HG03175 (cell line): Measurements from ENCODE around the gene CFAP74.

Source experiments
- ATAC-seq: cut with Tn5 transposase; IDR thresholded peaks from one replicate; pipeline ENCODE4 v1.9.1; 2021; ENCODE audit warnings: mild to moderate bottlenecking, moderate library complexity; ENCODE audit not compliant: unreplicated experiment

The CFAP74 gene

GRCh38 chr1:1956101-1956500, 47.5 kb downstream of the CFAP74 start:
- ATAC-seq, result no peak

DNA sequence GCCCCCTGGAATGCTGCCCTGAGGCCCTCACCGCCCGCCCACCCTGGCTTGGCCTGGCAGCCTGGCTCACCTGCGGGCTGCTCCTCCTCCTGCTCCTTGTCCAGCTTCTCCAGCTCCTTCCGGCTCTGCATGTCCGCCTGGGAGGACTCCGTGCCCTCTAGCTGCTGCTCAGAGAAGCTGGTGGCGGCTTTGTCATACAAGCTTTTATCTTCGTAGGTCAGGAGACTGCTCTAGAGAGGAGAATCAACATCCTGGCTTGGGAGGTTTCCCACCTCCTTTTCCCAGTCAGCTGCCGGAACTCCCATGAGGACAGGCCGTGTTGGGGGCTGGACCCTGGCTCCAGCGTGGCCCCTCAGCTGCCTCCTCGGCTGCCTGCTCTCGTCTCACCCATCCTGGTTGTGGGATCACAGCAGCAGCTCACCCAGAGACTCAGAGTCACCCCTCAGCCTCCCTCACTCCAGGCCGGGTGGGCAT, 47.9 kb downstream of the CFAP74 start:
- no peak for ATAC-seq

GRCh38 chr1:1954831-1955441, 48.6 kb downstream of the CFAP74 start:
- ATAC-seq, result no peak

DNA sequence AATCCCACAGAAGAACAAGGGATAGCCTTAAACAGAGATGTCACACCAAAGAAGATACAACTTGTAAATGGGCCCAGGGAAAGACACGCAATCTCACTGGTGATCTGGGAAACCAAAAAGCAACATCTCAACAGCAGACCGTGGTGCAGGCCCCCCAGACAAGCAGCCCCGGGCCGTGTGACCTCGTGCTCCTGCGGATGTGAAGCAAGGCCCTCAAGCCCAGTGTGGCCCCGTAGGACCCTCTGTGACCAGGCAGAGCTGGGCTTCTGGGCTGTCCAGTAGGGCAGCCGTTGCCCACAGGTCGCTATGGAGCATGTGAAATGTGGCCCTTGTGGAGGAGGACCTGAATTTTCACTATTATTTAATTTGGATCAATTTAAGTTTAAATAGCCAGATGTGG, 49.6 kb downstream of the CFAP74 start:
- no peak for ATAC-seq

- no peak for ATAC-seq
These were observed 52.6 kb downstream of the CFAP74 start for GRCh38 chr1:1950940-1951339.

GRCh38 chr1:1948783-1949182, 54.8 kb downstream of the CFAP74 start:
- ATAC-seq, result no peak

DNA sequence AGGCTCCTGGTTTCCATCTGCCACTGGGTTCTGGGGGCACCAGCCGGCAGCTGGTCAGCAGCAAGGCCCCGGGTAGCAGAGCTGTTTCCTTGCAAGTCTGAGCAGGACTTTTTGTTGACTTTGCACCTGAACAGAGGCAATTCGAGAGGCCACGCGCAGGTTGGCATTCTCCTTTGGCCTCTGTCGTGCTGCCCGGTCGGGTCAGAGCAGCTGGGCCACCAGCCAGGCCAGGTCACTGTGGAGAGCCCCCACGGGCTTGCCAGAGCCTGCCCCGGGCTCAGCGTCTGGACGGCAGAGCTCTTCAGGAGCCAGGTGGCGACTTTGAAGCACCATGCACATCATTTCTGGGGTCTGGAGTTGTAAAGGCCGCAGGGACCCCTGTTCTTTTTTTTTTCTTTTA, 56.1 kb downstream of the CFAP74 start:
- no peak for ATAC-seq

DNA sequence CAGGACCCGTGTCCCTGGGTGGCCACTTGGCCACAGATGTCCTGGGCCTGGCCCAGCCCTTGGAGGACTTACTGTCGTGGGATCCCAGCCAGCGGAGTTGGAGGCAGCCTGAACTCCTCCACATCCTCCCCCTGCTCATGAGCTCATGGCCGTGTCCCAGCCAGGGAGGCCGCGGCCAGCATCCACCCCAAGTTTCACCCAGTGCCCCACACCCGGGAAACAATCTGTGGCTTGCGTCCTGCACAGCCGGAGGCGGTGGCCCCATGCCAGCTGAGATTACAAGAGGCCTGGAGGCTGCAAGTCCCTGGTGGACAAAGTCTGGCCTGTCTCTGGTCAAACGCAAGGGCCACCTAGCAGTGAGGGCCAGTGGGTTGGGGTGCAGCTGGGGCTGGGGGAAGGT, 57.0 kb downstream of the CFAP74 start:
- no peak for ATAC-seq

- no peak for ATAC-seq
These were observed 57.7 kb downstream of the CFAP74 start for GRCh38 chr1:1945782-1946393.

- no peak for ATAC-seq
These were observed 59.6 kb downstream of the CFAP74 start for GRCh38 chr1:1943834-1944570.

- ATAC-seq, result no peak
These were observed 60.6 kb downstream of the CFAP74 start for GRCh38 chr1:1942753-1943656.

- no peak for ATAC-seq
These were observed 61.5 kb downstream of the CFAP74 start for GRCh38 chr1:1941868-1942752.

- no peak for ATAC-seq
These were observed 62.3 kb downstream of the CFAP74 start for GRCh38 chr1:1941211-1941841.

DNA sequence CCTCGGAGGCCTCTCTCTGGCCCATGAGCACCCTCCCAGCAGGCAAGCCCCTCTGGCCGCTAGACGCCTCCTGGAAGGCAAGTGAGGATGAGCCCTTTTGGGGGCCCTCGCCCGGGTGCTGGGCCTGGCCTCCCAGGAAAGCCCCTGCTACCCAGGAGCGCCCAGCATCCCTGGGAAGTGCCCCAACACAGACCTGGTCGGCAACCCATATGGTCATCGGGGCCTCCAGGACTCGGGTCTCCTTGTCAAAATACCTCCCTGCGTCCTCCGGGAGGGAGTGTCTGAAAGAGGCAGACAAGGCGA, 63.5 kb downstream of the CFAP74 start:
- no peak for ATAC-seq

DNA sequence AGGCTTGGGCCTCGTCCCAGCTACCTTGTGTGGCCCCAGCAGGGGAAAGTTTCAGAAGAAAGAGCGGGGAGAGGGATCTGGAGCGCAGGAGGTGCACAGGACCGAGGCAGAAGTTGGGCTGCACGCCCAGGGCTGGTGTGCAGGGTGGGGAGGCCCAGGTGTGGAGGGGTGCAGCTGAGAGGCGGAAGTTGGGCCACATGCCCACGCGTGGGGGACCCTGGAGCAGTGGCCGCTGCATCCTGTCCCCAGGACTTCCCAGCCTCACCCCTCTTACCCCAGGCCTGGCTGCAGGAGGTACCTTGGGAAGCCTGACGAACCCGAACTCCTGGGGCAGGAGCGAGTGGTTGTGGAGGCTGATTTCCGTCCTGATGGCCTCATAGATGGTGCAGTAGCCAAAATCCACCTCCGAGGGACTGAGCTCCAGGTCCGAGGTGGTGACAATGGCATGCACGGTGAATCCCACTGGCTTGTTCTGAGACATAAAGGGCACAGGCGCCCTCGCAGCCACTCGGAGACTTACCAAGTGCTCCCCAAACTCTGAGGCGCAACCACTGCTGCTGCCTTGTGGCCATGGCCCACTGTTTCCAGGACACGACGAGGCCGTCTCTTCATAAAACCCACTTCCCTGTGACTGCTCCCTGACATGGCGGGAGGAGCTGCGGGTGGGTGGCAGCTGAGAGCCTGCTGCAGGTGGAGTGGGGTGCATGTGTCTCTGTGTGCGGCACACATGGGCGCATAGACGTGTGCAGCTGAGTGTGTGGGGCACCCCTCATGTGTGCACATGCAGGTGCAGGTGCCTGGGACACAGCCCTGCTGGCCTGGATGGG, 64.1 kb downstream of the CFAP74 start:
- ATAC-seq, result no peak

GRCh38 chr1:1938613-1939295, 64.8 kb downstream of the CFAP74 start:
- ATAC-seq, result no peak

GRCh38 chr1:1938276-1938573, 65.4 kb downstream of the CFAP74 start:
- no peak for ATAC-seq

GRCh38 chr1:1937549-1938275, 65.9 kb downstream of the CFAP74 start:
- no peak for ATAC-seq
